Choroid plexus epithelial cell (primary cell): ENCODE data around the gene OR52I1.

ENCODE experiments used
- DNase-seq: peaks from one replicate; pipeline ENCODE4 v3.0.0-alpha.2; 2010; ENCODE audit warnings: low read depth
- H3K4me3 ChIP-seq: 2 replicates; pipeline ENCODE4 v1.5.1; 2011; ENCODE audit warnings: low read depth, mild to moderate bottlenecking, control low read depth, low read length, moderate library complexity
- TF ChIP-seq, protein P1 (sequence below): conservative IDR thresholded peaks from 2 replicates; pipeline ENCODE4 v1.5.1; 2011; ENCODE audit warnings: low read depth, mild to moderate bottlenecking, control low read depth, inconsistent platforms, low read length, moderate library complexity

Gene OR52I1

DNA sequence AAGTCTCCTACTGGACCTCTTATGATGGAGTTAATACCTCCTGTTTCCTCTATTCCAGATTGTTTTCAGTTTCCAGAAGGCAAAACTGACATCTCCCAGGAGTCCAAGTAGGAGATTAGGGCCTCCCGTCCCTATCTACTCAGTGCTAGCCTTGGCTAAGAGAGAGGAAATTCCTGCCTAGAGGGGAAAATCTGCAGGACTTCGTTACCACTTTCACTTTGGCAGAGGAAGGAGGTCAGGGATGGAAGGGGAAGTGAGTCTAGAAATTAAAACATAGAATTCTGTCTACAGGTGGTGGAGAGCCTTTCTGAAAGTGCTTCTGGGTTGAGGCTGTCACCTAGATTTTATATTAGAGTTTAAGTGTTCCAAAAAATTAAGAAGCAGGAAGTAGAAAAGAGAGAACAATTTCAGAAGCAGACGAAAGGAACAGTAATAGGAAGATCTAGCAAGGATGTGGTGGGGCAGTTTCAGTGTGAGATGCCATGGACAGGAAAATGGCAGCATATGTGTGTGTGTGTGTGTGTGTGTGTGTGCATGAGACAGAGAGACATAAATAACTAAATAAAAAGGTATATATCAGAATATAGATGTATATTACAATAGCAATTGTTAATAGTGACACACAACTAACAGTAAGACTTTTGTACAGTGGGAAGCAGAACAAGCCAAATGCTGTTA, 16.6 kb downstream of the OR52I1 start:
- H3K4me3 ChIP-seq: no peak overlapping the region
- no peak for DNase-seq
- TF ChIP-seq, protein P1, sequence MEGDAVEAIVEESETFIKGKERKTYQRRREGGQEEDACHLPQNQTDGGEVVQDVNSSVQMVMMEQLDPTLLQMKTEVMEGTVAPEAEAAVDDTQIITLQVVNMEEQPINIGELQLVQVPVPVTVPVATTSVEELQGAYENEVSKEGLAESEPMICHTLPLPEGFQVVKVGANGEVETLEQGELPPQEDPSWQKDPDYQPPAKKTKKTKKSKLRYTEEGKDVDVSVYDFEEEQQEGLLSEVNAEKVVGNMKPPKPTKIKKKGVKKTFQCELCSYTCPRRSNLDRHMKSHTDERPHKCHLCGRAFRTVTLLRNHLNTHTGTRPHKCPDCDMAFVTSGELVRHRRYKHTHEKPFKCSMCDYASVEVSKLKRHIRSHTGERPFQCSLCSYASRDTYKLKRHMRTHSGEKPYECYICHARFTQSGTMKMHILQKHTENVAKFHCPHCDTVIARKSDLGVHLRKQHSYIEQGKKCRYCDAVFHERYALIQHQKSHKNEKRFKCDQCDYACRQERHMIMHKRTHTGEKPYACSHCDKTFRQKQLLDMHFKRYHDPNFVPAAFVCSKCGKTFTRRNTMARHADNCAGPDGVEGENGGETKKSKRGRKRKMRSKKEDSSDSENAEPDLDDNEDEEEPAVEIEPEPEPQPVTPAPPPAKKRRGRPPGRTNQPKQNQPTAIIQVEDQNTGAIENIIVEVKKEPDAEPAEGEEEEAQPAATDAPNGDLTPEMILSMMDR: no peak

DNA sequence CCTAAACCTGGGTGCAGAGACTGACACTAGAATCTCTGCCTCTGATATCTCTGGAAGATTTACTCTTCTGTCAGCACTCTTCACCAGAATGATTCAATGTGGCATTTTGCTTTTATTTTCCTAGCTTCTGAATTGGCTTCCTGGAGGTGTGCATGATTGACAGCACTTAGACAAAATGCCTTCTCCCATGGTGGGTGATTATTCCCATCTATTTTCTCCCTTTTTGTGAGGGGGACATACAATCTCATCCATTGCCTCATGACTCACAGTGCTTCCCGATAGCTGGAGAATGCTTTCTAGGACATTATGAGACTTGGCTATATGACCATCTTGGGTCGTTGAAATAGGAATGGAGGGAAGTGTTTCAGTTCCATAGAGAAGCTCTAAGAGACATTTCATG, 18.1 kb downstream of the OR52I1 start:
- H3K4me3 ChIP-seq: no peak overlapping the region
- no peak for DNase-seq
- TF ChIP-seq, protein P1: no peak

DNA sequence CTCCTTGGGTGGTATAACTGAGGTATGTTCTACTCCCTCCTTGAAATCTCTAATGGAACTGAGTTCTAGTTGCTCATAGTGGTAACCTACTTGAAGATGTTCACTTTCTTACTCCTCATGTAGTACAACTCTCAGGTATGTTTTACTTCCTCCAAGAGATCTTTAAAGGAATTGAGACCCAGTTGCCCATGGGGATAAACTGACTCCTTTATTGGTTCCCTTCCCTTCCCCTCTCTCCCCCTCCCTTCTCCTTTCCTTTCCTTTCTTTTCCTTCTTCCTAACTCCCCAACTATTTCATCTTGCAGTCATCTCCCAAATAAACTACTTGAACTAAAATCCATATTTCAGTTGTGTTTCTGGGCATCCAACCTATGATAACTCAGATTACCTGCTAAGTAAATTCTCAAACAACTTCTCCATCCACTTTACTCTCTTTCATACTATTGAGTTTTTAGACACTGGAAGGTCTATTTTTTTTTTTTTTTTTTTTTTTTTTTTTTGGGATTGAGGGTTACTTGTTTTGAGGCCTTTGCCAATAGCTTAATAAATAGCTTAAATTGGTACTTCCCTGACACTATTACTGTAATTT, 22.1 kb downstream of the OR52I1 start:
- TF ChIP-seq, protein P1: no peak
- H3K4me3 ChIP-seq: no peak overlapping the region
- DNase-seq: no peak

DNA sequence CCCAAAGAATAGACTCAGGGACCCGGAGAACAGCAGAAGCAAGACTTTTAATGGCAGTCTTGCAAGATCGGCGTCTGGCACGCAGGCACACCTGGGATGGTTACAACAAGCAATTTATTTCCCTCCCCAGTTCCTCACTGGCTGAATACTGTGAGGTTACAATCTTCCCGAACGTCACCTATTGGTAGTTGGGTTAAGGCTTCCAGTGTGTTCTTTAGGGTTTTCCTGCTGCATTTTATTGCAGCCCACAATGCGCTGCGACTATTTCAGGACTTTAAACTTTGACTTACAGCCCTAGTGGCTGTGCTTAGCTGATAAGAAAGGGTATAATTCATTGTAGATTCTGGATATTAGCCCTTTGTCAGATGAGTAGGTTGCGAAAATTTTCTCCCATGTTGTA, 25.7 kb downstream of the OR52I1 start:
- TF ChIP-seq, protein P1: no peak
- H3K4me3 ChIP-seq: no peak overlapping the region
- no peak for DNase-seq

DNA sequence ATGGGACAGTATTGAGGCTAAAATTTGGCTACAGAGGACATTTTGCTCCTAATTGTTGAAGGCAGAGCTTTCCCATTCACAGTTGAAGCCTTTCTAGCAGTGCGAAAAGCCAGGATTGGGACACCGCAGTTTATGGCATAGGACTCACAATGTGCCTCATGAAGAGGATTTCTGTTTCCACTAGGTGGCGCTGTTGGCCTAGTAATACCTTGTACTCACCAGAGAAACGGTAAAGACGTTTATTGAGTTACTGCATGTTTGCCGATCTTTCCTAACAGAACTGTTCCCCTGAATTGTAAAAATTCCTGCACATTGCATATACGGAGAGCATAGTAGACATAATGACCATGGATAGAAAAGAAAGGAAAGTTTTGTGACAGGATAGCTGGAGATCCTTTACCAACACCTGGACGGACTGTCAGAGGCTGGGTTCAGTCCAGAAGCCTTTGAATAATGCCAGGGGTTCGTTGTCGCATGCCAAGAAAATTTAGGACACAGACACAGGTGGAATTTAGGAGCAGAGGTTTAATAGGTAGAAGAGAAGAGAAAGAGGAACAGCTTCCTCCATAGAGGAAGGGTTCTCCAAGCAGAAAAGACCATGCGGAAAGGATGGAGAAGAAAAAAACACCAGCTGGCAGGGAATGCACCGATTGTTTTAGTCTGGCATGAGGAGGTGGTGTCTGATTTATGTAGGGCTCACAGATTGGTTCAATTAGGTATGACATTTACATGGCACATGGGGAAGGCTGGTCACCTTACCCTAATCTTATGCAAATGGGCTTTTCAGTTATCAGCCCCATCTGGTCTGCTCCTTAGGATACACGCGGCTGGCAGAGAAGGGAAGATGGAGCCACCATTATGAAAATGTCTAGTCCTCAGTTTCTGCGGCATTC, 32.6 kb downstream of the OR52I1 start:
- peak; percentile 88 for DNase-seq

DNA sequence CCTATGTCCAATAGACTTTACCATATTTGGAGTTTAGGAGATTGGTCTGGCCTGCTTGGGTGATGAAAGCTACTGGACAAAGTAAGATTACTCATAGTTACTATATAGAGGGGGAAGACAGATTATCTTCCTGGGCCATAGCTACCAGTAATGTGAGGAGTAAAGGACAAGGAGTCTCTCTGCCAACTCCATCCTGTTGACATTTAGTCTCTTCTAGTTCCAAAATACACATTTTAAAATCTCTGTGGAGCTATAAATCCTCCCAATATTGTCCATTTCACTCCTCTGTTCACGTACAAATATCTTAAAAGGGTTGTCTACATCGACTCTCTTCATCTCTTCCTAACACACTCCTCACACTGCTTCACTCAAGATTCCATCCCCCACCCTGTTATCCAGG, 42.3 kb downstream of the OR52I1 start:
- no peak for DNase-seq
- H3K4me3 ChIP-seq: no peak overlapping the region
- TF ChIP-seq, protein P1: no peak

More for the DNA sequence above, 32.6 kb downstream of the OR52I1 start:
- H3K4me3 ChIP-seq: no peak overlapping the region
- TF ChIP-seq, protein P1: peak; percentile 79
